Measurements from ENCODE around the gene KRT1. TPM values are rescaled to one million over a fixed set of nuclear protein-coding genes. Genes with fewer than 3 reads are reported as not detected.

The KRT1 gene
- polyA plus RNA-seq, 2 of the 4 experiments (the other 2 are of a cell fraction), result not detected

- TF ChIP-seq USF2 (IDR thresholded peaks at IDR 0.05) (no peak), HOXB13 (CRISPR knock-in tag; IDR thresholded peaks at IDR 0.05; ENCODE audit: low read depth) (no peak), EHF (CRISPR knock-in tag; IDR thresholded peaks at IDR 0.05) (no peak), MAZ (IDR thresholded peaks at IDR 0.05; ENCODE audit: borderline replicate concordance, low read depth, low read length) (no peak)
Measured at GRCh38 chr12:52684431-52684830, 4.2 kb upstream of the KRT1 start (continued).

- ATAC-seq (no peak), FAIRE-seq (no peak), DNase-seq (ENCODE audit: low read depth in 1 of 2, low spot score in 1 of 2) (no peak)
- ChIA-PET POLR2A (no interaction called here), CTCF (interaction anchor here (1.4 kb wide), 2 partner anchors 13 to 24 kb away, joined by 3 to 4 read pairs; no protein-coding TSS in a partner anchor)
- TF ChIP-seq MAZ (IDR thresholded peaks at IDR 0.05; ENCODE audit: borderline replicate concordance, low read depth, low read length) (no peak), ZSCAN20 (CRISPR knock-in tag; IDR thresholded peaks at IDR 0.05) (no peak), POLR2AphosphoS2 (conservative IDR thresholded peaks at IDR 0.05; ENCODE audit: low read length) (no peak), ELK1 (IDR thresholded peaks at IDR 0.05; ENCODE audit: low read depth, low read length) (no peak), SREBF2 (IDR thresholded peaks at IDR 0.05) (no peak), FOSL2 (IDR thresholded peaks at IDR 0.05) (no peak), FOSL2 (CRISPR knock-in tag; IDR thresholded peaks at IDR 0.05) (no peak), POLR2A (IDR thresholded peaks at IDR 0.05; ENCODE audit: low read length) (no peak), ZC3H11A (IDR thresholded peaks at IDR 0.05) (no peak), RNF2 (IDR thresholded peaks at IDR 0.05; ENCODE audit: borderline replicate concordance, low read depth) (no peak), JUN (IDR thresholded peaks at IDR 0.05) (no peak), RFX5 (IDR thresholded peaks at IDR 0.05) (no peak), RCOR1 (IDR thresholded peaks at IDR 0.05; ENCODE audit: low read depth, low read length) (no peak), HMGXB4 (CRISPR knock-in tag; IDR thresholded peaks at IDR 0.05; ENCODE audit: borderline replicate concordance) (no peak), MYC (IDR thresholded peaks at IDR 0.05; ENCODE audit: borderline replicate concordance, low read length) (no peak), KDM1A (IDR thresholded peaks at IDR 0.05; ENCODE audit: low read depth) (no peak), ATOH8 (CRISPR knock-in tag; IDR thresholded peaks at IDR 0.05; ENCODE audit: low read depth) (no peak), FOSB (CRISPR knock-in tag; IDR thresholded peaks at IDR 0.05) (no peak), BHLHE40 (IDR thresholded peaks at IDR 0.05; ENCODE audit: low read depth, low read length) (no peak)
- TF ChIP-seq, protein P1, sequence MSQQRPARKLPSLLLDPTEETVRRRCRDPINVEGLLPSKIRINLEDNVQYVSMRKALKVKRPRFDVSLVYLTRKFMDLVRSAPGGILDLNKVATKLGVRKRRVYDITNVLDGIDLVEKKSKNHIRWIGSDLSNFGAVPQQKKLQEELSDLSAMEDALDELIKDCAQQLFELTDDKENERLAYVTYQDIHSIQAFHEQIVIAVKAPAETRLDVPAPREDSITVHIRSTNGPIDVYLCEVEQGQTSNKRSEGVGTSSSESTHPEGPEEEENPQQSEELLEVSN (IDR thresholded peaks at IDR 0.05; ENCODE audit: borderline replicate concordance, low read depth), result no peak
- Histone ChIP-seq H3K27ac (no peak overlapping the region), H3K4me1 (no peaks in the 10 kb centered on the region), H3K4me2 (no peak overlapping the region), H3K4me3 (no peak overlapping the region), H3K9me3 (no peaks in the 10 kb centered on the region)
- WGBS (ENCODE audit: missing lambda C conversion rate), result 68% methylated on average over 12 of the region's 12 CpGs
Measured at GRCh38 chr12:52683575-52684300, 3.5 kb upstream of the KRT1 start.
